Ovary (tissue), 3 donors: ENCODE measurements around the gene SYNGAP1.

ENCODE experiments used
- CTCF ChIP-seq, 3 donors: fragments of 450-650 bp in 2 of 3; fragments of 200-600 bp in 1 of 3; IDR thresholded peaks; one replicate each; pipeline versions ENCODE4 v1.5.1 to v1.8.0; 2016 to 2022; ENCODE audit warnings: antibody characterized with exemption in 3 of 3, mild to moderate bottlenecking in 1 of 3
- EP300 ChIP-seq: sonication (generic); formaldehyde crosslinking; IDR thresholded peaks from one replicate; pipeline ENCODE4 v1.6.1; 2017; ENCODE audit warnings: antibody characterized with exemption
- POLR2A ChIP-seq: fragments of 450-650 bp; IDR thresholded peaks from one replicate; pipeline ENCODE4 v1.6.1; 2017; ENCODE audit warnings: antibody characterized with exemption, mild to moderate bottlenecking, moderate library complexity
- donor health status: DM: no; HTN: no; CAD: no.

DNA sequence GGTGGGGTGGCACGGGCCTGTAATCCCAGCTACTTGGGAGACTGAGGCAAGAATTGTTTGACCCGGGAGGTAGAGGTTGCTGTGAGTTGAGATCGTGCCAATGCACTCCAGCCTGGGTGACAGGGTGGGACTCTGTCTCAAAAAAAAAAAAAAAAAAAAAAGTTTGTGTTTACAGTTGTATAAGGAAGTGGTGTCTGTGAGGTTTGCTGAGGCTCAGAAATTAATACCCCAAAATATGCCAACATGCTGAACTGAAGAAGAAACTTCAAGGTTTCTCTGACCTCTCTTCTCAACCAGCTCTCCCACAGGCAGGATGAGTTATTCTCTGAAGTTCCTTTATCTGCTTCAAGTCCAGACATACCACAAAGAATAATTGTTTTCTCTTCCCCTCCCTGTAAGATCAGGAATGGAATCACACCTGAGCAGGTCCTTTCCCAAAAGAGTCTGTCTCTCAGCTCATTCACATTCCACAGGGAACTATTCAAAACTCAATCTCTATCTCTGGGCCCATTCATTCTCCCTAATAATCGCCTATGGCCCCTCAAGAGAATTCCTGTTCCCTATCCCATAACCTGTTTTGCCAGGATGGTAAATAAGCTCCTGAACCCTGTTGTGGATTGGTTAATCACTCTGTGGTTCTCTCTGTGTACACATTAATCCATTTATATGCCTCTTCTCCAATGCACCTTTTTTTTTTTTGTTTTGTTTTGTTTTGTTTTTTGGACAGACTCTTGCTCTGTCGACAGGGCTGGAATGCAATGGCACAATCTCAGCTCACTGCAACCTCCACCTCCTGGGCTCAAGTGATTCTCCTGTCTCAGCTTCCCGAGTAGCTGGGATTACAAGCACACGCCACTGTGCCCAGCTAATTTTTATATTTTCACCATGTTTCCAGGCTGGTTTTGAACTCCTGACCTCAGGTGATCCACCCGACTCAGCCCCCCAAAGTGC lies 45.6 kb upstream of the SYNGAP1 start:
- TF ChIP-seq POLR2A (no peak), CTCF (IDR thresholded peaks at IDR 0.05) (no peak), EP300 (no peak)
